Smooth muscle cell (in vitro differentiated cells): ENCODE results near the gene CEP192. TPM values are rescaled to one million over a fixed set of nuclear protein-coding genes. Genes with fewer than 3 reads are reported as not detected.

Experiments used
- DNase-seq: peaks from one replicate; lab custom pipeline; 2025; ENCODE audit not compliant: unreplicated experiment; lab: John Stamatoyannopoulos, UW
- H2AFZ ChIP-seq: fragments of 200-600 bp; sonication (generic); 2 replicates; pipeline ENCODE4 v1.6.0; 2016; ENCODE audit warnings: antibody characterized with exemption, low read depth, mild to moderate bottlenecking
- H3F3A ChIP-seq: fragments of 200-600 bp; sonication (generic); 2 replicates; pipeline ENCODE4 v1.6.0; 2017; ENCODE audit warnings: antibody characterized with exemption, low read depth
- H3K27ac ChIP-seq: fragments of 200-600 bp; sonication (generic); 2 replicates; pipeline ENCODE4 v1.5.1; 2016; ENCODE audit warnings: low read depth, mild to moderate bottlenecking
- H3K27me3 ChIP-seq: fragments of 200-600 bp; sonication (generic); 2 replicates; pipeline ENCODE4 v1.6.1; 2016; ENCODE audit warnings: low read depth, mild to moderate bottlenecking
- H3K36me3 ChIP-seq: fragments of 200-600 bp; sonication (generic); 2 replicates; pipeline ENCODE4 v1.5.1; 2016; ENCODE audit warnings: low read depth
- H3K4me1 ChIP-seq: fragments of 200-600 bp; sonication (generic); 2 replicates; pipeline ENCODE4 v1.5.1; 2016; ENCODE audit warnings: low read depth
- H3K4me2 ChIP-seq: fragments of 200-600 bp; sonication (generic); 2 replicates; pipeline ENCODE4 v1.6.0; 2016; ENCODE audit warnings: mild to moderate bottlenecking
- H3K4me3 ChIP-seq: fragments of 200-600 bp; sonication (generic); 2 replicates; pipeline ENCODE4 v1.5.1; 2016; ENCODE audit warnings: mild to moderate bottlenecking
- H3K79me2 ChIP-seq: fragments of 200-600 bp; sonication (generic); 2 replicates; pipeline ENCODE4 v1.6.0; 2016; ENCODE audit warnings: low read depth, mild to moderate bottlenecking
- H3K9ac ChIP-seq: fragments of 200-600 bp; sonication (generic); 2 replicates; pipeline ENCODE4 v1.6.0; 2016; ENCODE audit warnings: low read depth
- H3K9me3 ChIP-seq: fragments of 200-600 bp; sonication (generic); replicated peaks from 2 replicates; pipeline ENCODE4 v1.5.1; 2016; ENCODE audit warnings: low read depth
- H4K20me1 ChIP-seq: fragments of 200-600 bp; sonication (generic); 2 replicates; pipeline ENCODE4 v1.6.0; 2016; ENCODE audit warnings: low read depth
- CTCF ChIP-seq: fragments of 200-600 bp; sonication (generic); IDR thresholded peaks from 2 replicates; pipeline ENCODE4 v1.5.1; 2017; ENCODE audit warnings: borderline replicate concordance, mild to moderate bottlenecking, antibody characterized with exemption; ENCODE audit not compliant: insufficient read depth, poor library complexity, severe bottlenecking
- WGBS: methylation state at CpG from one replicate; pipeline ENCODE4 v1.1.7; 2016; ENCODE audit warnings: low lambda C conversion rate; 5-methylcytosine and 5-hydroxymethylcytosine counted together
- polyA plus RNA-seq: library from polyadenylated mRNA; unstranded; fragments of >200 nt; fragmentation: Nextera tagmentation; extraction: Ambion mirVana; gene quantifications from 2 replicates; pipeline ENCODE4 v1.2.1, GENCODE V29; 2016
- total RNA-seq: library from RNA; depleted of rRNA; stranded (reverse); fragments of >200 nt; gene quantifications from 2 replicates; pipeline ENCODE4 v1.2.3, GENCODE V29; 2014

CEP192 gene
- total and polyA plus RNA-seq, 2 experiments from 2014 or later, result 4.1 to 22.2 TPM

GRCh38 chr18:12990641-12990966 lies 558 bp upstream of the CEP192 start:
- H3K36me3 ChIP-seq, result no peaks in the 10 kb centered on the region
- TF ChIP-seq CTCF, result no peak
- peak overlapping the region; percentile 77 for H3K27ac ChIP-seq
- H3K4me3 ChIP-seq, result peak overlapping the region; percentile 70
- 2% methylated on average over 11 of the region's 11 CpGs for WGBS
- peak overlapping the region; percentile 56 for H3K9ac ChIP-seq
- peak overlapping the region; percentile 74 for H2AFZ ChIP-seq
- peaks cover 35% of the 10 kb centered on the region for H3K79me2 ChIP-seq
- H3F3A ChIP-seq, result peaks cover 7% of the 10 kb centered on the region
- H4K20me1 ChIP-seq, result peaks cover 19% of the 10 kb centered on the region
- H3K4me2 ChIP-seq, result peak overlapping the region; percentile 90
- no peak for DNase-seq
- H3K9me3 ChIP-seq, result no peaks in the 10 kb centered on the region
- no peaks in the 10 kb centered on the region for H3K27me3 ChIP-seq
- peaks cover 15% of the 10 kb centered on the region for H3K4me1 ChIP-seq

GRCh38 chr18:12991821-12992179 lies 638 bp downstream of the CEP192 start:
- Histone ChIP-seq H3K9me3 (no peaks in the 10 kb centered on the region), H3K4me3 (peak overlapping the region; percentile 70), H3K27me3 (no peaks in the 10 kb centered on the region), H2AFZ (peak overlapping the region; percentile 49), H3K4me2 (peak overlapping the region; percentile 87), H3K4me1 (peaks cover 15% of the 10 kb centered on the region), H3K79me2 (peaks cover 47% of the 10 kb centered on the region), H3K27ac (peak overlapping the region; percentile 82), H3K9ac (peak overlapping the region; percentile 72), H3F3A (peaks cover 7% of the 10 kb centered on the region), H4K20me1 (peaks cover 31% of the 10 kb centered on the region), H3K36me3 (no peaks in the 10 kb centered on the region)
- TF ChIP-seq CTCF, result no peak
- DNase-seq, result no peak
- whole genome bisulfite sequencing, result under 1% methylated on average over 7 of the region's 7 CpGs

- H3K36me3 ChIP-seq, result no peaks in the 10 kb centered on the region
- peaks cover 46% of the 10 kb centered on the region for H4K20me1 ChIP-seq
- DNase-seq, result no peak
- H3F3A ChIP-seq, result peaks cover 7% of the 10 kb centered on the region
- H3K4me3 ChIP-seq, result no peak overlapping the region
- no peaks in the 10 kb centered on the region for H3K27me3 ChIP-seq
- no peak overlapping the region for H3K9ac ChIP-seq
- no peak overlapping the region for H3K27ac ChIP-seq
- peaks cover 62% of the 10 kb centered on the region for H3K79me2 ChIP-seq
- H3K4me2 ChIP-seq, result no peak overlapping the region
- no peaks in the 10 kb centered on the region for H3K9me3 ChIP-seq
- H3K4me1 ChIP-seq, result peaks cover 15% of the 10 kb centered on the region
- 79% methylated on average over 2 of the region's 2 CpGs for WGBS
- TF ChIP-seq CTCF, result no peak
- no peak overlapping the region for H2AFZ ChIP-seq
These were observed 2.3 kb downstream of the CEP192 start for GRCh38 chr18:12993439-12993838.

GRCh38 chr18:12995424-12995823 lies 4.3 kb downstream of the CEP192 start:
- no peaks in the 10 kb centered on the region for H3K9me3 ChIP-seq
- H4K20me1 ChIP-seq, result peaks cover 59% of the 10 kb centered on the region
- no peak overlapping the region for H2AFZ ChIP-seq
- no peak overlapping the region for H3K27ac ChIP-seq
- H3K27me3 ChIP-seq, result no peaks in the 10 kb centered on the region
- H3K4me2 ChIP-seq, result no peak overlapping the region
- no peak overlapping the region for H3K4me3 ChIP-seq
- H3F3A ChIP-seq, result peaks cover 3% of the 10 kb centered on the region
- no peak overlapping the region for H3K9ac ChIP-seq
- 96% methylated on average over 2 of the region's 2 CpGs for WGBS
- no peaks in the 10 kb centered on the region for H3K36me3 ChIP-seq
- H3K4me1 ChIP-seq, result peaks cover 8% of the 10 kb centered on the region
- H3K79me2 ChIP-seq, result peaks cover 77% of the 10 kb centered on the region
- no peak for DNase-seq
- TF ChIP-seq CTCF, result no peak
